ENCODE data around the gene GABRP. TPM values are rescaled to one million over a fixed set of nuclear protein-coding genes. Genes with fewer than 3 reads are reported as not detected.
"Not testable (repeated sequence)": the region's sequence is repeated elsewhere in the genome, so short reads cannot be mapped to it uniquely, and the experiment has no call there.

Gene GABRP
- total and polyA plus RNA-seq, 2 donors: 1.3 to 8.2 TPM

DNA sequence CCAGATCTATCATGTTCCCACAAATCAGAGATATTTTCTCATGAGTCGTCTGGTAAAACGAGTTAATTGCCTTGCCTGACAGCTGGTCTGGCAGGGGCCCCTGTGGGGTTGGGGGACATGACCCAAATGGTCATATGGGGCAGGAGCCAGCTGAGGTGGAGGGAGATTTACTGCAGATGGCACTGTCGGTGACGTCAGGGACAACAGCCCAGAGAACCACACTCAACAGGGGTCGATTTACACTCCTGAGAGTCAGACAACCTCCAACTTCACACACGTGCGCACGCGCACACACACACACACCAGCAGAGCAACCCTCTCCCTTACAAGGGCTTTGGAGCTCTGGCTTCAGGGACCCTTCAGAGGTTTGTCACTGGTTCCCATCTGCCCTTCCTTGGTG, 23.4 kb upstream of the GABRP start:
- Histone ChIP-seq H3K27ac (ENCODE audit: low read depth in 1 of 2, low read length in 1 of 2) (no peak overlapping the region), H3K36me3 (ENCODE audit: control insufficient read depth in 2 of 2, insufficient read depth in 2 of 2, low read length in 1 of 2) (no peaks in the 10 kb centered on the region), H3K9me3 (ENCODE audit: control insufficient read depth in 2 of 2, insufficient read depth in 1 of 2, low read length in 1 of 2) (no peaks in the 10 kb centered on the region), H3K4me1 (ENCODE audit: control insufficient read depth in 2 of 2, insufficient read depth in 2 of 2, low read length in 2 of 2) (no peaks in the 10 kb centered on the region), H3K27me3 (ENCODE audit: control insufficient read depth in 2 of 2, insufficient read depth in 1 of 2, low read length in 1 of 2) (no peaks in the 10 kb centered on the region), H3K4me3 (ENCODE audit: low read length in 2 of 2) (no peak overlapping the region)
- no peak for DNase-seq (ENCODE audit: low read depth in 6 of 9, low spot score in 9 of 9)
- WGBS: 85% methylated on average over 9 of the region's 9 CpGs

DNA sequence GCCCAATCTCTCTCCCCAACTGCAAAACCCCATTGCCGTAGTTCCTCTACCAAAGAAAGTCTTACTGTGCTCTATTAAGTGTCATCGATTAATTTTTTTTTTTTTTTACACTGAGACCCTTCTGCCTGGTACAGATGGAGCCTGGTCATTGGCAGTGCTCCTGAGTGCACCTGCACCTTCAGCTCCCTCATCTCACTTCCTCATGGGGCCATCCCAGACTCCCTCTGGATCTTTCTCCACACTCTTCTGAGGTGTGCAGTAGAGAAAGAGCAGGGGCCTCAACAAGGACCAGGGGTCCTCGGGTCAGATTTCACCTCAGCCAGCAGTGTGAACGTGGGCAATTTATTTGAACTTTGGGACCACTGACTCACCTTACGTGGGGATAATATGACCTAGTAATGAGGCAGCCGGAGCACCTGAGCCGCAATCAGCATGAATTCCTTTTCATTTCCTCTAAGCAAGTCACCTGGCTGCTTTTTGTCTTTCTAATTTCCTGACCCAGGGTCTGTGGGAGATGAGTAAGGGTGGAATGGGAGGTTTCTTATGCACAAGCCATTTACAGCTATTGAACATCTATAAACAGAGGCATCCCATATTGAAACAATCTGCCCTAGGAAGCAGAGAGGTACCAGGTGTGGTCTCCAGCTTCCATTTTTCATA, 22.3 kb upstream of the GABRP start:
- H3K9me3 ChIP-seq (ENCODE audit: control insufficient read depth in 2 of 2, insufficient read depth in 1 of 2, low read length in 1 of 2): no peaks in the 10 kb centered on the region
- H3K36me3 ChIP-seq (ENCODE audit: control insufficient read depth in 2 of 2, insufficient read depth in 2 of 2, low read length in 1 of 2): no peaks in the 10 kb centered on the region
- DNase-seq (ENCODE audit: low read depth in 6 of 9, low spot score in 9 of 9): no peak
- no peaks in the 10 kb centered on the region for H3K4me1 ChIP-seq (ENCODE audit: control insufficient read depth in 2 of 2, insufficient read depth in 2 of 2, low read length in 2 of 2)
- no peak overlapping the region for H3K4me3 ChIP-seq (ENCODE audit: low read length in 2 of 2)
- WGBS: 94% methylated on average over 7 of the region's 7 CpGs
- no peaks in the 10 kb centered on the region for H3K27me3 ChIP-seq (ENCODE audit: control insufficient read depth in 2 of 2, insufficient read depth in 1 of 2, low read length in 1 of 2)
- H3K27ac ChIP-seq (ENCODE audit: low read depth in 1 of 2, low read length in 1 of 2): no peak overlapping the region

DNA sequence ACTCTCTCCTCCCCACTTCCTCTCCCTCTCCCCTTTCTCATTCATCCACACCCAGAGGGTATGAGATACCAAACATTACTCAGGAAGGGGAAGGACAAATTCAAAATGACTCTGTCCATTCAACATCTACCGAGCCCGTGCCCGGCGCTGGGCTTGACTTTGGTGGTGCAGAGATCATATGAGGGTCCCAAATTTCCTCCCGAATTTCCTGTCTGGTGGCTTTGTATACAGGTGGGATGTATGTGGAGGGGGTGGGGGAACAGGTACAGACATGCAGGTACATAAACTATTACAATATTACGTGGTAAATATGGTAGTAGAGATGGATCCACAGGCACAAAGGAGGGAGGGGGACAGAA, 21.8 kb upstream of the GABRP start:
- WGBS: 92% methylated on average over 6 of the region's 6 CpGs
- no peaks in the 10 kb centered on the region for H3K27me3 ChIP-seq (ENCODE audit: control insufficient read depth in 2 of 2, insufficient read depth in 1 of 2, low read length in 1 of 2)
- no peak for DNase-seq (ENCODE audit: low read depth in 6 of 9, low spot score in 9 of 9)
- H3K36me3 ChIP-seq (ENCODE audit: control insufficient read depth in 2 of 2, insufficient read depth in 2 of 2, low read length in 1 of 2): no peaks in the 10 kb centered on the region
- no peaks in the 10 kb centered on the region for H3K9me3 ChIP-seq (ENCODE audit: control insufficient read depth in 2 of 2, insufficient read depth in 1 of 2, low read length in 1 of 2)
- H3K27ac ChIP-seq (ENCODE audit: low read depth in 1 of 2, low read length in 1 of 2): no peak overlapping the region
- H3K4me3 ChIP-seq (ENCODE audit: low read length in 2 of 2): no peak overlapping the region
- no peaks in the 10 kb centered on the region for H3K4me1 ChIP-seq (ENCODE audit: control insufficient read depth in 2 of 2, insufficient read depth in 2 of 2, low read length in 2 of 2)

DNA sequence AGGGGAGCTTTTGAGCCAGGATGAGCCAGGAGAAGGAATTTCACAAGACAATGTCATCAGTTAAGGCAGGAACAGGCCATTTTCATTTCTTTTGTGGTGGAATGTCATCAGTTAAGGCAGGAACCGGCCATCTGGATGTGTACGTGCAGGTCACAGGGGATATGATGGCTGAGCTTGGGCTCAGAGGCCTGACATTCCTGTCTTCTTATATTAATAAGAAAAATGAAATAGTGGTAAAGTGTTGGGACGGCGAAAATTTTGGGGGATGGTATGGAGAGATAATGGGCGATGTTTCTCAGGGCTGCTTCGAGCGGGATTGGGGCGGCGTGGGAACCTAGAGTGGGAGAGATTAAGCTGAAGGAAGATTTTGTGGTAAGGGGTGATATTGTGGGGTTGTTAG, 21.2 kb upstream of the GABRP start:
- not testable (repeated sequence) for DNase-seq (ENCODE audit: low read depth in 6 of 9, low spot score in 9 of 9); H3K4me3 ChIP-seq (ENCODE audit: low read length in 2 of 2); H3K9me3 ChIP-seq (ENCODE audit: control insufficient read depth in 2 of 2, insufficient read depth in 1 of 2, low read length in 1 of 2); H3K36me3 ChIP-seq (ENCODE audit: control insufficient read depth in 2 of 2, insufficient read depth in 2 of 2, low read length in 1 of 2); H3K27me3 ChIP-seq (ENCODE audit: control insufficient read depth in 2 of 2, insufficient read depth in 1 of 2, low read length in 1 of 2); H3K27ac ChIP-seq (ENCODE audit: low read depth in 1 of 2, low read length in 1 of 2); H3K4me1 ChIP-seq (ENCODE audit: control insufficient read depth in 2 of 2, insufficient read depth in 2 of 2, low read length in 2 of 2)
- WGBS: 99% methylated on average over 9 of the region's 9 CpGs

DNA sequence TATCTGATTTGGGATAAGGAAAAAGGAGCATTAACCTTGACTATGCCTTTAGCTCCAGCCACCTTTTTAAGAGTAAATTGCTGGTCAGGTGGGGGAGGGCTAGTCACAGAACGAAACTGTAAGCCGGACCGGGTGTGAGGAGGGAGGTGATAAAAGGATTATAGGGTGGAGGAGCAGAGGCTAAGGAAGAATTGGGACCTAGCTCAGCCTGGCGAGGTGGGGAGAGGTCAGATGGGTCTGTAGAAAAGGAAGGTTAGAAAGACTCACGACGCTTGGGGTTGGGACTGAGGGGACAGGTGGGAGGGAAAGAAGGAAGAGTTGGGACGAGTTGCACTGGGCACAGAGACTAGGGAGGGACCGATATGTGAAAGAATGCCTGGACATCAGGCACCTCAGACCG, 17.7 kb upstream of the GABRP start:
- H3K4me3 ChIP-seq (ENCODE audit: low read length in 2 of 2); H3K4me1 ChIP-seq (ENCODE audit: control insufficient read depth in 2 of 2, insufficient read depth in 2 of 2, low read length in 2 of 2); H3K9me3 ChIP-seq (ENCODE audit: control insufficient read depth in 2 of 2, insufficient read depth in 1 of 2, low read length in 1 of 2); H3K27ac ChIP-seq (ENCODE audit: low read depth in 1 of 2, low read length in 1 of 2); DNase-seq (ENCODE audit: low read depth in 6 of 9, low spot score in 9 of 9); H3K36me3 ChIP-seq (ENCODE audit: control insufficient read depth in 2 of 2, insufficient read depth in 2 of 2, low read length in 1 of 2); H3K27me3 ChIP-seq (ENCODE audit: control insufficient read depth in 2 of 2, insufficient read depth in 1 of 2, low read length in 1 of 2): not testable (repeated sequence)
- 90% methylated on average over 9 of the region's 9 CpGs for WGBS

DNA sequence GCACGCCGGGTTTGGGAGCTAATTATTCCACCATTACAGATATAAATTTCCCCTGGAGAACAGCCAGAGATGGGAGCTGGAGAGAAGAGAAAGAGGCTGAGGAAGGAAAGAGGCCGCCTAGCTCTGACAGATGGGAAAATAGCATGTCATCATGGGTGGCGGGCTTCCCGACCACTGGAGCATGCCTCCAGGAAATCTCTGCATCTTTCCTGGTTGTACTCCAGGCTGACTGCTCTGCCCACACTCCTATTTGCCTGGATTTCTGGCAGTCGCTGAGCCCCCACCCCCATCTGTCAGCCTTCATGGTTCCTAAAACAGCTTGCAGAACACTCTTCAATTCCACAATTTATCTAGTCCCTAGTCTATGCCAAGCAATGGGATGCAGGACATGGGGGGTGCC, 14.3 kb upstream of the GABRP start:
- WGBS: 73% methylated on average over 6 of the region's 6 CpGs
- Histone ChIP-seq H3K27ac (ENCODE audit: low read depth in 1 of 2, low read length in 1 of 2) (no peak overlapping the region), H3K36me3 (ENCODE audit: control insufficient read depth in 2 of 2, insufficient read depth in 2 of 2, low read length in 1 of 2) (no peaks in the 10 kb centered on the region), H3K27me3 (ENCODE audit: control insufficient read depth in 2 of 2, insufficient read depth in 1 of 2, low read length in 1 of 2) (peaks cover 0 to 2% of the 10 kb centered on the region in 2 donors), H3K4me1 (ENCODE audit: control insufficient read depth in 2 of 2, insufficient read depth in 2 of 2, low read length in 2 of 2) (no peaks in the 10 kb centered on the region), H3K9me3 (ENCODE audit: control insufficient read depth in 2 of 2, insufficient read depth in 1 of 2, low read length in 1 of 2) (no peaks in the 10 kb centered on the region), H3K4me3 (ENCODE audit: low read length in 2 of 2) (no peak overlapping the region)
- no peak for DNase-seq (ENCODE audit: low read depth in 6 of 9, low spot score in 9 of 9)

DNA sequence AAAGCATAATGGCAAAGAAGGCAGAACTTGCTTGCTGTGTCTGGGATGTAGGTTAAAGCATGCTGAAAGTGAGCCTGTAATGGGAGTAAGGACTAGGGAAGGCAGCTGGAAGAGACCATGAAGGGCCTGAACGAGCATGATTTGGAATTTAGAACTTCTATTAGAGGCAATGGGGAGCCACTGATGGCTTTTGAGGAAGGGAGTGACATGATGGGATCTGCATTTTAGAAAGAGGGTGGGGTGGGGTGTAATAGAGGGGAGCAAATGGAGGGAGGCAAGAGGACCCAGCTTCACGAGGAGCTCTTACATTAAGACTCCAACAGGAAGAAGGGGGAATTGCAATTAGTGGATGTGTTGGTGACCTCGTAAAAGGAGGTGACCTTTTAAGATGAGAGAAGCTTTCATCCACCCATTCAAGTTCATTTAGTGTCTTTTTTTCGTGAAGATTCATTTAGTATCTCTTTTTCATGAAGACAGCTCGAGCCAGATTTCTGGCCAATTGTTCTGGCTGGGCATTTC, 13.6 kb upstream of the GABRP start:
- no peaks in the 10 kb centered on the region for H3K4me1 ChIP-seq (ENCODE audit: control insufficient read depth in 2 of 2, insufficient read depth in 2 of 2, low read length in 2 of 2)
- 91% methylated on average over 5 of the region's 5 CpGs for WGBS
- H3K36me3 ChIP-seq (ENCODE audit: control insufficient read depth in 2 of 2, insufficient read depth in 2 of 2, low read length in 1 of 2): no peaks in the 10 kb centered on the region
- H3K27me3 ChIP-seq (ENCODE audit: control insufficient read depth in 2 of 2, insufficient read depth in 1 of 2, low read length in 1 of 2): peaks cover 0 to 2% of the 10 kb centered on the region in 2 donors
- H3K9me3 ChIP-seq (ENCODE audit: control insufficient read depth in 2 of 2, insufficient read depth in 1 of 2, low read length in 1 of 2): no peaks in the 10 kb centered on the region
- no peak overlapping the region for H3K27ac ChIP-seq (ENCODE audit: low read depth in 1 of 2, low read length in 1 of 2)
- H3K4me3 ChIP-seq (ENCODE audit: low read length in 2 of 2): no peak overlapping the region
- no peak for DNase-seq (ENCODE audit: low read depth in 6 of 9, low spot score in 9 of 9)

DNA sequence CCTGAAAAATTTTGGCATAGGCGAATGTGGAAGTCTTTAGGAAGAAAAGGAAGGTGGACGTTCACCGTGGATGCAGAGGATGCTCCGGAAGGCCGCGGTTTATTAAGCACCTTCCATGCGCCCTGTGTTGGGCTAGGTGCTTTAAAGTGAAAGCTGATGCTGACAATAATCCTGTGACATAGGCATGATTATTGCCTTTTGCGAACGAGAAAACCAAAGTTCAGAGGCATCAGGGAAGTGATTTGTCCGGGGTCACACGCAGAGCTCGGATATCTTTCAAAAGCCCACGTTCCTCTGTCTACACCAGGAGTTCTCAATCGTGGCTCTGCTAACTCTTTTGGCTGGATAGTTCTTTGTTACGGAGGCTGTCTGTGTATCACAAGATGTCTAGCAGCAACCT, 12.0 kb upstream of the GABRP start:
- H3K9me3 ChIP-seq (ENCODE audit: control insufficient read depth in 2 of 2, insufficient read depth in 1 of 2, low read length in 1 of 2): no peaks in the 10 kb centered on the region
- DNase-seq (ENCODE audit: low read depth in 6 of 9, low spot score in 9 of 9): no peak
- no peaks in the 10 kb centered on the region for H3K4me1 ChIP-seq (ENCODE audit: control insufficient read depth in 2 of 2, insufficient read depth in 2 of 2, low read length in 2 of 2)
- H3K27me3 ChIP-seq (ENCODE audit: control insufficient read depth in 2 of 2, insufficient read depth in 1 of 2, low read length in 1 of 2): peaks cover 0 to 2% of the 10 kb centered on the region in 2 donors
- H3K36me3 ChIP-seq (ENCODE audit: control insufficient read depth in 2 of 2, insufficient read depth in 2 of 2, low read length in 1 of 2): no peaks in the 10 kb centered on the region
- no peak overlapping the region for H3K27ac ChIP-seq (ENCODE audit: low read depth in 1 of 2, low read length in 1 of 2)
- no peak overlapping the region for H3K4me3 ChIP-seq (ENCODE audit: low read length in 2 of 2)
- 96% methylated on average over 15 of the region's 15 CpGs for WGBS

DNA sequence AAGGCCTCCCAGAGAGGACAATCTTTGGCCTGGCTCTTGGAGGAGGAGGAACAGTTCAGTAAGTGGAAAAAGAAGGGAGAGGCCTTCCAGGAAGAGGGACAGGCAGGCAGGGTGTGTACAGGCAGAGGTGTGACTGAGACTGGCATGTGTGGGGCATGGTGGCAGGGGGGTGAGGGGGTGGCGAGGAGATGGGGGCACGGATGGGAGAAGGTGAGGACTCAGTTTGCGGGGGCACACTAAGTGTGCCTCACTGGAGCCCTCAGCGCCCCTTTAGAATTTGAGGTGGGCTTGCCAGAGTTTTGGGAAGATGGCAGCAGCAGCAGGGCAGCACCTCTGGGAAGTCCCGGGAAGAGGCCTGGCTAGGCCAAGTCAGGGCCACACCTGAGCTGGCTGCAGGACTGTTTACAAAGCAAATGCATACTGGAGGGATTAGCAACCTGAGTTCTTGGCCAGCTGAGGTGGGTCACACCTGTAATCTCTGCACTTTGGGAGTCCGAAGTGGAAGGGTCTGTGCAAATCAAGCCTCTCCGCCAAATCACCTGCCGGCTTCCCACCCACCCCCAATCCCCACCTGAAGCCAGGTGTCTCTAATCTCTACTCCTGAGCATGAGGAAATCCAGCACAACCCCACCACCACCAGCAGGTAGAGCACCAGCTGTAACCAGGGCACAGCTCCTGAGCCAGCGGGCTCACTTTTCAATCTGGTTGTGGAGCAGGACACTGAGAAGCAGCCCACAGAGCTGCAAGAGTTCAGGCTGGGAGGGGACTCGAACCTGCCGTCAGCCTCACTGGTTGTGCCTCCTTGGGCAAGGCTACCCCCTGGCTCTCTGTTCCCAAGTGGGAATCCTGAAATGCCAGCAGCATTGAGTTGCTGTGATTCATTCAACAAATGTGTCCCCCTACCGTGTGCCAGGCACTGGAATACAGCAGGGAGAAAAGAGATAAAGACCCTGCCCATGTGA, 10.2 kb upstream of the GABRP start:
- no peaks in the 10 kb centered on the region for H3K9me3 ChIP-seq (ENCODE audit: control insufficient read depth in 2 of 2, insufficient read depth in 1 of 2, low read length in 1 of 2)
- H3K4me1 ChIP-seq (ENCODE audit: control insufficient read depth in 2 of 2, insufficient read depth in 2 of 2, low read length in 2 of 2): no peaks in the 10 kb centered on the region
- H3K27ac ChIP-seq (ENCODE audit: low read depth in 1 of 2, low read length in 1 of 2): no peak overlapping the region
- no peak overlapping the region for H3K4me3 ChIP-seq (ENCODE audit: low read length in 2 of 2)
- H3K36me3 ChIP-seq (ENCODE audit: control insufficient read depth in 2 of 2, insufficient read depth in 2 of 2, low read length in 1 of 2): no peaks in the 10 kb centered on the region
- no peak for DNase-seq (ENCODE audit: low read depth in 6 of 9, low spot score in 9 of 9)
- 97% methylated on average over 12 of the region's 12 CpGs for WGBS
- peaks cover 0 to 2% of the 10 kb centered on the region in 2 donors for H3K27me3 ChIP-seq (ENCODE audit: control insufficient read depth in 2 of 2, insufficient read depth in 1 of 2, low read length in 1 of 2)
